K562 (cell line): ENCODE data around the gene KAT2B. TPM values are rescaled to one million over a fixed set of nuclear protein-coding genes. Genes with fewer than 3 reads are reported as not detected.

ENCODE experiments used
- ARID1B ChIP-seq: fragments of 450-650 bp; IDR thresholded peaks from 2 replicates; pipeline ENCODE4 v1.6.1; 2016; ENCODE audit warnings: antibody characterized with exemption, mild to moderate bottlenecking, inconsistent platforms
- CTCFL ChIP-seq: IDR thresholded peaks from 2 replicates; pipeline ENCODE4 v1.6.1; 2011; ENCODE audit warnings: borderline replicate concordance, low read depth, mild to moderate bottlenecking, moderate library complexity, low read length; ENCODE audit not compliant: insufficient read depth, poor library complexity, severe bottlenecking
- DACH1 ChIP-seq: fragments of 450-650 bp; IDR thresholded peaks from 2 replicates; pipeline ENCODE4 v1.6.1; 2018; ENCODE audit not compliant: partially characterized antibody
- DPF2 ChIP-seq: fragments of 450-650 bp; IDR thresholded peaks from 2 replicates; pipeline ENCODE4 v1.6.1; 2016
- ETS1 ChIP-seq: conservative IDR thresholded peaks from 2 replicates; pipeline ENCODE4 v1.6.1; 2011; ENCODE audit warnings: low read depth, mild to moderate bottlenecking, low read length; ENCODE audit not compliant: control insufficient read depth
- MYNN ChIP-seq, 2 experiments: sonication (generic); formaldehyde crosslinking in 1 of 2; IDR thresholded peaks; 2 replicates each; pipeline versions ENCODE4 v1.5.0 to v1.6.1; 2016 to 2020; ENCODE audit warnings: antibody characterized with exemption in 1 of 2, missing genetic modification reagents in 1 of 2
- RBM17 ChIP-seq: fragments of 200-400 bp; formaldehyde crosslinking; IDR thresholded peaks from 2 replicates; pipeline ENCODE4 v1.6.1; 2017; ENCODE audit warnings: low read depth, mild to moderate bottlenecking, low read length, borderline replicate concordance
- ZBTB33 ChIP-seq: sonication (generic); formaldehyde crosslinking; IDR thresholded peaks from 2 replicates; pipeline ENCODE4 v1.8.1; 2023; ENCODE audit warnings: mild to moderate bottlenecking, missing genetic modification reagents
- ZBTB7A ChIP-seq: IDR thresholded peaks from 2 replicates; pipeline ENCODE4 v1.6.1; 2011; ENCODE audit warnings: low read depth, mild to moderate bottlenecking, low read length, moderate library complexity, borderline replicate concordance; ENCODE audit not compliant: control insufficient read depth
- ZFP91 ChIP-seq: sonication (generic); formaldehyde crosslinking; IDR thresholded peaks from 2 replicates; pipeline ENCODE4 v1.8.0; 2022; ENCODE audit warnings: mild to moderate bottlenecking, missing genetic modification reagents
- ZSCAN29 ChIP-seq: fragments of 450-650 bp; IDR thresholded peaks from 2 replicates; pipeline ENCODE4 v1.6.1; 2017
- polyA plus RNA-seq, 8 experiments: library from polyadenylated mRNA; depleted of rRNA in 4 of 8; stranded (reverse) in 5 of 8; unstranded in 3 of 8; fragments of >200 nt; fragmentation: Nextera tagmentation in 2 of 8; fragmentation: Illumina TruSeq in 1 of 8; extraction: Ambion mirVana in 2 of 8; extraction: Trizol in 1 of 8; gene quantifications; 2 replicates each; pipeline versions ENCODE4 v1.2.1 to v1.2.3, GENCODE V29; 2011 to 2014; ENCODE audit warnings: inconsistent platforms in 1 of 8, missing spikeins in 1 of 8
- total RNA-seq, 7 experiments: library from RNA; depleted of rRNA in 6 of 7; stranded (reverse); fragments of >200 nt in 6 of 7; fragmentation: Illumina TruSeq in 2 of 7; extraction: Trizol in 2 of 7; gene quantifications; 2 replicates each; pipeline versions ENCODE4 v1.2.1 to v1.2.3, GENCODE V29; 2011 to 2021; ENCODE audit warnings: low replicate concordance in 1 of 7
- TF ChIP-seq, protein P1 (sequence below): fragments of 450-650 bp; formaldehyde crosslinking; IDR thresholded peaks from 2 replicates; pipeline ENCODE4 v1.4.0; 2020; ENCODE audit warnings: mild to moderate bottlenecking, mixed read lengths
- TF ChIP-seq, protein P2 (sequence below): fragments of 450-650 bp; IDR thresholded peaks from 2 replicates; pipeline ENCODE4 v1.6.1; 2018; ENCODE audit not compliant: partially characterized antibody

The KAT2B gene
- total and polyA plus RNA-seq, 9 of the 15 experiments (the other 6 are each of a cell fraction or from before 2014, with no cell fraction given) = 3.3 to 14.9 (median 12.2) TPM

- TF ChIP-seq ZBTB33 = peak; percentile 65
- TF ChIP-seq, protein P1, sequence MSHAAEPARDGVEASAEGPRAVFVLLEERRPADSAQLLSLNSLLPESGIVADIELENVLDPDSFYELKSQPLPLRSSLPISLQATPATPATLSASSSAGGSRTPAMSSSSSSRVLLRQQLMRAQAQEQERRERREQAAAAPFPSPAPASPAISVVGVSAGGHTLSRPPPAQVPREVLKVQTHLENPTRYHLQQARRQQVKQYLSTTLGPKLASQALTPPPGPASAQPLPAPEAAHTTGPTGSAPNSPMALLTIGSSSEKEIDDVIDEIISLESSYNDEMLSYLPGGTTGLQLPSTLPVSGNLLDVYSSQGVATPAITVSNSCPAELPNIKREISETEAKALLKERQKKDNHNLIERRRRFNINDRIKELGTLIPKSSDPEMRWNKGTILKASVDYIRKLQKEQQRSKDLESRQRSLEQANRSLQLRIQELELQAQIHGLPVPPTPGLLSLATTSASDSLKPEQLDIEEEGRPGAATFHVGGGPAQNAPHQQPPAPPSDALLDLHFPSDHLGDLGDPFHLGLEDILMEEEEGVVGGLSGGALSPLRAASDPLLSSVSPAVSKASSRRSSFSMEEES = no peak
- peak; percentile 99 for TF ChIP-seq ZBTB7A
- peak; percentile 92 for TF ChIP-seq MYNN (IDR thresholded peaks at IDR 0.05)
- no peak for TF ChIP-seq MYNN (CRISPR knock-in tag; IDR thresholded peaks at IDR 0.05)
- peak; percentile 98 for TF ChIP-seq CTCFL
- peak; percentile 33; the same call in 1 of the 2 replicates for TF ChIP-seq ZSCAN29
- no peak for TF ChIP-seq RBM17
- peak; percentile 55; the same call in 1 of the 2 replicates for TF ChIP-seq ETS1
- no peak for TF ChIP-seq DACH1
- TF ChIP-seq, protein P2, sequence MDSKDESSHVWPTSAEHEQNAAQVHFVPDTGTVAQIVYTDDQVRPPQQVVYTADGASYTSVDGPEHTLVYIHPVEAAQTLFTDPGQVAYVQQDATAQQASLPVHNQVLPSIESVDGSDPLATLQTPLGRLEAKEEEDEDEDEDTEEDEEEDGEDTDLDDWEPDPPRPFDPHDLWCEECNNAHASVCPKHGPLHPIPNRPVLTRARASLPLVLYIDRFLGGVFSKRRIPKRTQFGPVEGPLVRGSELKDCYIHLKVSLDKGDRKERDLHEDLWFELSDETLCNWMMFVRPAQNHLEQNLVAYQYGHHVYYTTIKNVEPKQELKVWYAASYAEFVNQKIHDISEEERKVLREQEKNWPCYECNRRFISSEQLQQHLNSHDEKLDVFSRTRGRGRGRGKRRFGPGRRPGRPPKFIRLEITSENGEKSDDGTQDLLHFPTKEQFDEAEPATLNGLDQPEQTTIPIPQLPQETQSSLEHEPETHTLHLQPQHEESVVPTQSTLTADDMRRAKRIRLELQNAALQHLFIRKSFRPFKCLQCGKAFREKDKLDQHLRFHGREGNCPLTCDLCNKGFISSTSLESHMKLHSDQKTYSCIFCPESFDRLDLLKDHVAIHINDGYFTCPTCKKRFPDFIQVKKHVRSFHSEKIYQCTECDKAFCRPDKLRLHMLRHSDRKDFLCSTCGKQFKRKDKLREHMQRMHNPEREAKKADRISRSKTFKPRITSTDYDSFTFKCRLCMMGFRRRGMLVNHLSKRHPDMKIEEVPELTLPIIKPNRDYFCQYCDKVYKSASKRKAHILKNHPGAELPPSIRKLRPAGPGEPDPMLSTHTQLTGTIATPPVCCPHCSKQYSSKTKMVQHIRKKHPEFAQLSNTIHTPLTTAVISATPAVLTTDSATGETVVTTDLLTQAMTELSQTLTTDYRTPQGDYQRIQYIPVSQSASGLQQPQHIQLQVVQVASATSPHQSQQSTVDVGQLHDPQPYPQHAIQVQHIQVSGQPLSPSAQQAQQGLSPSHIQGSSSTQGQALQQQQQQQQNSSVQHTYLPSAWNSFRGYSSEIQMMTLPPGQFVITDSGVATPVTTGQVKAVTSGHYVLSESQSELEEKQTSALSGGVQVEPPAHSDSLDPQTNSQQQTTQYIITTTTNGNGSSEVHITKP = peak; percentile 64
- no peak for TF ChIP-seq ZFP91 (CRISPR knock-in tag)
- TF ChIP-seq ARID1B = peak; percentile 52
- peak; percentile 59; the same call in 1 of the 2 replicates for TF ChIP-seq DPF2
Observed at GRCh38 chr3:20039765-20040547, at the start of gene KAT2B (continued).
